MM.1S (cell line): ENCODE measurements around the gene SUCLG1.

Source experiments
- CTCF ChIP-seq: fragments of 300-600 bp; sonication (generic); IDR thresholded peaks from 2 replicates; pipeline ENCODE4 v1.5.1; 2016; ENCODE audit warnings: antibody characterized with exemption, low read length, mixed read lengths
- EZH2 ChIP-seq: fragments of 300-600 bp; sonication (generic); optimal IDR thresholded peaks from 2 replicates; pipeline ENCODE3; 2017; ENCODE audit warnings: low read depth, mild to moderate bottlenecking, antibody characterized with exemption, low read length, mixed read lengths
- EZH2phosphoT487 ChIP-seq: fragments of 300-600 bp; sonication (generic); IDR thresholded peaks from 2 replicates; pipeline ENCODE4 v1.6.1; 2018; ENCODE audit warnings: antibody characterized with exemption, low read length

GRCh38 chr2:84456156-84456555 is 2.9 kb downstream of the SUCLG1 start:
- TF ChIP-seq CTCF = no peak
- no peak for TF ChIP-seq EZH2
- TF ChIP-seq EZH2phosphoT487 = no peak
